Measurements from ENCODE around the gene DHFR2. TPM values are rescaled to one million over a fixed set of nuclear protein-coding genes. Genes with fewer than 3 reads are reported as not detected.
"Not testable (repeated sequence)": the region's sequence is repeated elsewhere in the genome, so short reads cannot be mapped to it uniquely, and the experiment has no call there.

Gene DHFR2
- total RNA-seq, result 1 to 10 TPM; 7.9 to 9.4 TPM

- Mint-ChIP-seq H3K4me1 (peaks cover 27% of the 10 kb centered on the region), H3K27ac (peak within 1 kb of the TSS; percentile 99), H3K9me3 (no peaks in the 10 kb centered on the region), H3K36me3 (ENCODE audit: low read depth) (peaks cover 75% of the 10 kb centered on the region), H3K4me3 (peak within 1 kb of the TSS; percentile 98), H3K27me3 (no peaks in the 10 kb centered on the region)
- peak; percentile 85 for ATAC-seq (replicated peaks)
Measured at GRCh38 chr3:94062513-94063404, at the start of gene DHFR2, which contains the start of gene NSUN3. DHFR2 (minus strand) TSS chr3:94062916; CDS start chr3:94061511, 1,405 bp downstream. NSUN3 (plus strand) TSS chr3:94063061; CDS start chr3:94063127, 66 bp downstream.

DNA sequence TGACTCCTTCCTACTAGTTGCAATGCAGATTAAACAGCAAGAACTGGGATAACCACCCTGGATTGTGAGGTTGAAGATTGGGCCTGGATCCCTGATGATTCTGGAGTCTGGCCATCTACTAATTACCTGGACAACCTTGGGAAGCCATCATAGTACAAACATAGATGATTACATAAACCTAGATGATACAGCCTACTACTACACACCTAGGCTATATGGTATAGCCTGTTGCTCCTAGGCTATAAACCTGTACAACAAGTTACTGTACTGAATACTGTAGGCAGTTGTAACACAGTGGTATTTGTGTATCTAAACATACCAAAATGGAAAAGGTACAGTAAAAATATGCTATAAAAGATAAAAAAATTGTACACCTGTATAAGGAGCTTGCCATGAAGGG lies 48.1 kb upstream of the DHFR2 start:
- Mint-ChIP-seq H3K4me3 (no peak overlapping the region), H3K9me3 (no peaks in the 10 kb centered on the region), H3K36me3 (ENCODE audit: low read depth) (peaks cover 78% of the 10 kb centered on the region), H3K27me3 (no peaks in the 10 kb centered on the region), H3K4me1 (peaks cover 6% of the 10 kb centered on the region), H3K27ac (no peak overlapping the region)
- ATAC-seq (replicated peaks), result no peak

DNA sequence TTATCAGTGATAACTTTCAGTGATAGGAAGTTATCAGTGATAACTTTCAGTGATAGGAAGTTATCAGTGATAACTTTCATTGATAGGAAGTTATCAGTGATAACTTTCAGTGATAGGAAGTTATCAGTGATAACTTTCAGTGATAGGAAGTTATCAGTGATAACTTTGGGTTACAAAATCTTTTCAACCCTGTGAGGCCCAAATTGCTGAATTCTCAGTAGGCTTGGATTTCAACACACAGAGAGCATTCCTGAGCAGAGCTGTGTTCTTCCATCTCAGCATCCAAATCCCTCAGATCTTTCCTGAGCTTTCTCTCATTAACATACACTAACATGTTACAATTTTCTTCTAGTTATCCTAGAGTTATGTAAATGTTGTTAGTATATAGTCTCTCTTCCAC lies 47.5 kb upstream of the DHFR2 start:
- not testable (repeated sequence) for H3K27me3 Mint-ChIP-seq; H3K27ac Mint-ChIP-seq; H3K4me3 Mint-ChIP-seq; H3K9me3 Mint-ChIP-seq; ATAC-seq (replicated peaks); H3K4me1 Mint-ChIP-seq
- peaks cover 84% of the 10 kb centered on the region for H3K36me3 Mint-ChIP-seq (ENCODE audit: low read depth)

DNA sequence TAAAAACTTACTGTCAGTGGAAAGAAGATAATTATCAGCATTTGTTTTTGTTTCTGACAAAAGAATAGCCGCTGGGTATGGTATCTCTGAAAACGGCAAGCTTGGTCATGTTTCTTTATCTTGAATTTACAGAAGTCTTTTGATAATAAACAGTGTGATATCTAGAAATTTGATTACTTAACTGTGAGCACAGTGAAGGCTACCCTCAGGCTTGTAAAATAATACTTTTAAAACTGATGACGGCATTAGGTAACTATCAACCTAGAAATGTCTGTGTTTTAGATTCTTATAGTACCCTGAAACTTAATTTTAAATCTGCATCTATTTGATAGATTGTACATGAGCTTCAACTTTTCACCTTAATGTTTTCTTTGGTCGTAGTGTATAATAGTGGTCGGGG lies 43.6 kb upstream of the DHFR2 start:
- Mint-ChIP-seq H3K27ac (no peak overlapping the region), H3K4me3 (no peak overlapping the region), H3K36me3 (ENCODE audit: low read depth) (peaks cover 85% of the 10 kb centered on the region), H3K9me3 (no peaks in the 10 kb centered on the region), H3K27me3 (no peaks in the 10 kb centered on the region), H3K4me1 (no peaks in the 10 kb centered on the region)
- no peak for ATAC-seq (replicated peaks)

DNA sequence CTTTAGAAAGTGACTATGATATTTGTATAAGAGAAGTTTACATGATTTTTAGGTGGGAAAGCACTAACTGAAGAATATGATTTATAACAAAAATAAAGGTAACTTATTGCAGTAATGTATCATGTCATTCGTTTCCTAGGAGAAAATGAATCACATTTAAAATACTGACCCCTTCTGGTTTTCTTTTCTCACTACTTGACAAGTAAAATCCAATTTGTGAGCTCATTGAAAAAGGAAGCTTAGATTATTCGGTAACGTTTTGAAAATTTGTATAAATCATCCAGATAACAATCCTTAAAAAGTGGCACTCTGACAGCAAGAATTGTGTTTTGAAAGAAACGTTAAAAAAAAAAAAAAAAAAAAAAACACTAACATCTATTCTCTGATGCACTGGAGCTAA lies 39.1 kb upstream of the DHFR2 start:
- H3K4me3 Mint-ChIP-seq, result no peak overlapping the region
- H3K27ac Mint-ChIP-seq, result no peak overlapping the region
- H3K4me1 Mint-ChIP-seq, result no peaks in the 10 kb centered on the region
- H3K36me3 Mint-ChIP-seq (ENCODE audit: low read depth), result peaks cover 85% of the 10 kb centered on the region
- ATAC-seq (replicated peaks), result no peak
- H3K9me3 Mint-ChIP-seq, result no peaks in the 10 kb centered on the region
- no peaks in the 10 kb centered on the region for H3K27me3 Mint-ChIP-seq

GRCh38 chr3:94099311-94099710 lies 36.6 kb upstream of the DHFR2 start:
- no peaks in the 10 kb centered on the region for H3K4me1 Mint-ChIP-seq
- H3K27ac Mint-ChIP-seq, result no peak overlapping the region
- peaks cover 90% of the 10 kb centered on the region for H3K36me3 Mint-ChIP-seq (ENCODE audit: low read depth)
- H3K4me3 Mint-ChIP-seq, result no peak overlapping the region
- no peaks in the 10 kb centered on the region for H3K27me3 Mint-ChIP-seq
- ATAC-seq (replicated peaks), result no peak
- H3K9me3 Mint-ChIP-seq, result no peaks in the 10 kb centered on the region

DNA sequence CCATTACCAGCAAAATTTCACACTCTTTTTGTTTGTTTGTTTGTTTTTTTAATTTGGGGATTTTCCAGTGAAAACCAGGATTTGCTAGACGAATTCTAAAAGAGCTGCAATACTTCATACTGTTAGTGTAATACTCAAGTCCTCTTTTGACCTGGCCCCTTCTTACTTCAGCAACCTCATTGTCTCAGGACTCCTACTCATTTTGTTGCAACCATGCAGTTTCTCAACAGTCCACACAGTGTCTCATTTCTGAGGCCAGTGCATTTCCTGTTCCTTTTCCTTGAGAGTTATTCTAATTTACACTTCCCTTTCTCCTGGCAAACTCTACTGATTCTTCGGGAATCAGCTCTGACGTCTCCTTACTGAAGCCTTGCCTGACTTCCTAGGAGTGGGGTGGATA lies 35.7 kb upstream of the DHFR2 start:
- no peak for ATAC-seq (replicated peaks)
- Mint-ChIP-seq H3K27me3 (no peaks in the 10 kb centered on the region), H3K4me3 (no peak overlapping the region), H3K4me1 (no peaks in the 10 kb centered on the region), H3K27ac (no peak overlapping the region), H3K9me3 (no peaks in the 10 kb centered on the region), H3K36me3 (ENCODE audit: low read depth) (peaks cover 88% of the 10 kb centered on the region)

DNA sequence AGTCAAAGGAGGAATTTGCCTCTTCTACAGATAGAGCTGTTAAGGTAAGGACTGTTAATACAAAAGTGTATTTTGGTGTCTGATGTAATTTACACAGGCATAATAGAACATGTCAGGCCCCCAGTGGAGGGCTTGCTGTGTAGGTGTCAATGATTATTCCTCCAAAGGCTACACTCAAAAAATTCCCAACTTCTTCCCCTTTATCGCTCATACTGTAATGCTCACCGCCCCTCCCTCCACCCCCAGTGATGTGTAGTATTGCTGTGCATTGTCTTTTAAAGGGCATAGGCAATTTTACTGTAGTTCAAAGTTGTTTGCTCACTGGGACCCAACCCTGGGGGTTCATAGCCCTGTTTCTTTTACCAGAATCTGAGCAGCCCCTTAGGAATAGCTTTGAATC lies 32.4 kb upstream of the DHFR2 start:
- no peak for ATAC-seq (replicated peaks)
- no peak overlapping the region for H3K27ac Mint-ChIP-seq
- no peak overlapping the region for H3K4me3 Mint-ChIP-seq
- no peaks in the 10 kb centered on the region for H3K27me3 Mint-ChIP-seq
- peaks cover 89% of the 10 kb centered on the region for H3K36me3 Mint-ChIP-seq (ENCODE audit: low read depth)
- H3K9me3 Mint-ChIP-seq, result no peaks in the 10 kb centered on the region
- H3K4me1 Mint-ChIP-seq, result no peaks in the 10 kb centered on the region

DNA sequence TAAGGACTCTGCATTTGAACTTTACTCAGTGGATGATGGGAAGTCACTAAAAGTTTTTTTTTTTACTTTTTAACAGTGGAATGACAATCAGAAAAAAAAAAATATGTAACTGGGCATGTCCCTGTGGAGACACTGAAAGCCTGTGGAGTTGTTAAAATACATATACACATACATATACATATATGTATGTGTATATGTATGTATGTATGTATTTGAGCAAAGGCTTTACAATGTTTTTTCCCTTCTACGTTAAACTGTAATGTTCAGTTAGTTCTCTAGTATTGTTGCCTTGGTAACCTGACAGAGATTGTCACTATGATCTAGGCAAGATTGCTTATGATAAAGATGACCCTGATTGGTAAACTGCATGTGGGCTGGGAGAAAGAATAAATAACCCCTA lies 30.4 kb upstream of the DHFR2 start:
- ATAC-seq (replicated peaks), result no peak
- no peak overlapping the region for H3K27ac Mint-ChIP-seq
- H3K4me3 Mint-ChIP-seq, result no peak overlapping the region
- H3K27me3 Mint-ChIP-seq, result no peaks in the 10 kb centered on the region
- peaks cover 89% of the 10 kb centered on the region for H3K36me3 Mint-ChIP-seq (ENCODE audit: low read depth)
- H3K9me3 Mint-ChIP-seq, result no peaks in the 10 kb centered on the region
- no peaks in the 10 kb centered on the region for H3K4me1 Mint-ChIP-seq

DNA sequence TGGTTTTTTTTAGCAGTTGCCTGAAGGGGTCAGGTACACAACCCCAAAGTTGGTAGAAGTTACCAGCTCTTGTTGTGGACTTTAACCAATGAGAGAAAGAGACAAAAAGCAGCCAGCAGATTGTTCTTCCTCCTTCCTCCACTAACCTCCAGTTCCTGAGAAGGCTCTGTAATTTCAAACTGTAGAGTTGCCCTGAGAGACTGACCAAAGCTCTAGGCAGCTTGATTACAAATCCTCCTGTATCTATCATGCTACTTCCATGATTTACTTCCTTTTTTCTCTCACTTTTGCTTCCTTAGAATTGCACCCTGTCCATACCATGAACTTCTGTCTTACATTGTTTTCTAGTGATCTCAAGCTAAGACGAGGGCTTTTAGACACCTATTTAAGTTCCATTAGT lies 29.4 kb upstream of the DHFR2 start:
- no peak for ATAC-seq (replicated peaks)
- Mint-ChIP-seq H3K4me1 (no peaks in the 10 kb centered on the region), H3K27ac (peak overlapping the region; percentile 24), H3K36me3 (ENCODE audit: low read depth) (peaks cover 89% of the 10 kb centered on the region), H3K27me3 (no peaks in the 10 kb centered on the region), H3K9me3 (no peaks in the 10 kb centered on the region), H3K4me3 (no peak overlapping the region)

- no peak overlapping the region for H3K27ac Mint-ChIP-seq
- H3K9me3 Mint-ChIP-seq, result no peaks in the 10 kb centered on the region
- no peaks in the 10 kb centered on the region for H3K27me3 Mint-ChIP-seq
- H3K4me1 Mint-ChIP-seq, result no peaks in the 10 kb centered on the region
- no peak for ATAC-seq (replicated peaks)
- H3K36me3 Mint-ChIP-seq (ENCODE audit: low read depth), result peaks cover 82% of the 10 kb centered on the region
- no peak overlapping the region for H3K4me3 Mint-ChIP-seq
Measured at GRCh38 chr3:94089126-94089525, 26.4 kb upstream of the DHFR2 start.

DNA sequence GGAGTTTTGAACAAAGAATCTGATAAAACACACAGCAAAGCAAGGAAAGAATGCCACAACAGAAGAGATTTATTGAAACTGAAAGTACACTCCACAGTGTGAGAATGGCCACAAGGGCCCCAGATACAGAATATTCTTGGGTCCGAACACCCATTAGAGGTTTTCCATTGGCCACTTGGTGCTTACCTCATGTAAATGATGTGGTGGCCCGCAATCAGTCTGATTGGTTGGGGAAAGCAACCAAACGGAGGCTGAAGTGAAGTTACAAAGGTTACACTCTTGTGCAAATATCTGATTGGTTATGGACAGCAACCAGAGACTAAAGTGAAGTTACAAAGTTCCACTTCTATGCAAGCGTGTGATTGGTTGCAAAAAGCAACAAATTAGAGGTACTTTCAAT lies 20.5 kb upstream of the DHFR2 start:
- peaks cover 50% of the 10 kb centered on the region for H3K36me3 Mint-ChIP-seq (ENCODE audit: low read depth)
- H3K27me3 Mint-ChIP-seq, result no peaks in the 10 kb centered on the region
- no peaks in the 10 kb centered on the region for H3K9me3 Mint-ChIP-seq
- H3K4me3 Mint-ChIP-seq, result no peak overlapping the region
- H3K4me1 Mint-ChIP-seq, result peaks cover 16% of the 10 kb centered on the region
- no peak for ATAC-seq (replicated peaks)
- no peak overlapping the region for H3K27ac Mint-ChIP-seq

- ATAC-seq (replicated peaks), result no peak
- Mint-ChIP-seq H3K4me3 (no peak overlapping the region), H3K4me1 (peaks cover 23% of the 10 kb centered on the region), H3K36me3 (ENCODE audit: low read depth) (peaks cover 50% of the 10 kb centered on the region), H3K27ac (no peak overlapping the region), H3K27me3 (no peaks in the 10 kb centered on the region), H3K9me3 (no peaks in the 10 kb centered on the region)
Measured at GRCh38 chr3:94082391-94082937, 19.7 kb upstream of the DHFR2 start.

DNA sequence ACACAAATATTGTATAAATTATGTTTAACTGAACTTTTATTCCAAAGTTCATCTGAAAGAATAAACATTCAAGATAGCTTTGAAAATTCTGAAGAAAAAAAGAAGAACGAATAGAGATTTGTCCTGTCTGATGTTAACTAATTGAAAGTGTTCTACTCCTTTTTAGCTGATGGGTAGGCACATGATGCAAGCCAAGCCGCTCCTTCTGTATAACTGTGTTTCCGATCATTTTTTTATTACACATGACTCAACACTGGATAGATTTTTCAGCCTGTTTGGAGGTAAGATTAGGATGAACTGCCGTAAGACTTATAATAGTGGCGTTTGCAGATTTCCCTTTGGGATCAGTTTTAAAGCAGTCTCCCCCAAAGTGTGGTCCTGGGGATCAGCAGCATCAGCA lies 19.2 kb upstream of the DHFR2 start:
- Mint-ChIP-seq H3K4me1 (peaks cover 25% of the 10 kb centered on the region), H3K27ac (no peak overlapping the region), H3K27me3 (no peaks in the 10 kb centered on the region), H3K36me3 (ENCODE audit: low read depth) (peaks cover 51% of the 10 kb centered on the region), H3K4me3 (no peak overlapping the region), H3K9me3 (no peaks in the 10 kb centered on the region)
- ATAC-seq (replicated peaks), result no peak

DNA sequence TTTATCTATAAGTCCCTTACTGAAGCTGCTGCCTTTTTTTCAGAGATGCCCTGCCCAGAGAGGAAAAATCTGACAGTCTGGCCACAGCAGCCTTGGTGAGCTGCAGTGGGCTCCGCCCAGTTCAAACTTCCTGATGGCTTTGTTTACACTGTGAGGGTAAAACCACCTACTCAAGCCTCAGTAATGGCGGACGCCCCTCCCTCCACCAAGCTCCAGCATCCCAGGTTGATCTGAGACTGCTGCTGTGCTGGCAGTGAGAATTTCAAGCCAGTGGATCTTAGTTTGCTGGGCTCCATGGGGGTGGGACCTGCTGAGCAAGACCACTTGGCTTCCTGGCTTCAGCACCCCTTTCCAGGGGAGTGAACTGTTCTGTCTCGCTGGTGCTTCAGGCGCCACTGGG lies 17.8 kb upstream of the DHFR2 start:
- ATAC-seq (replicated peaks); H3K9me3 Mint-ChIP-seq; H3K27me3 Mint-ChIP-seq; H3K27ac Mint-ChIP-seq; H3K4me3 Mint-ChIP-seq: not testable (repeated sequence)
- Mint-ChIP-seq H3K36me3 (ENCODE audit: low read depth) (peaks cover 54% of the 10 kb centered on the region), H3K4me1 (peaks cover 25% of the 10 kb centered on the region)

Measured in activated T-helper 17 cell treated with anti-CD3 and anti-CD28 coated beads, Interleukin-2, amount 50 U/mL, for 72 hours (primary cell).